ENCODE data around the gene COQ9.

Gene COQ9

DNA sequence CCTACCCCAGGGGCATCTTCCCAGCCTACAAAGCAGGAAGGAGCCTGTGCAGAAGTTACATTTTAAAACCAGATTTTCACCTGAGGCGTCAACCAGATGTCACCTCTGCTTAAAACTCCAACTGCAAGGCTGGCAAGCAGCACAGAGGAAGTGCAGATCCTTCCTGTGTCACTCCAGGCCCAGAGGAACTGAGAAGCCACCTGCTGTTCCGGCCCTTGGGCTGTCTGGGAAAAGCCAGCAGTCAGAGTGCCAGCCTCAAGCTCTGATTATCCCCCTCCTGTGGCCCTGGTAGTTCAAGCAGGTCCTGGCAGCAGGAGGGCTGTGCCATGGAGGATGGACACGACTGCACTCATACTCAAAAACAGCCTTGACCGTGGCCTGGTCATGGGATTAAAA, 25.4 kb downstream of the COQ9 start:
- DNase-seq (ENCODE audit: low read depth): no peak

DNA sequence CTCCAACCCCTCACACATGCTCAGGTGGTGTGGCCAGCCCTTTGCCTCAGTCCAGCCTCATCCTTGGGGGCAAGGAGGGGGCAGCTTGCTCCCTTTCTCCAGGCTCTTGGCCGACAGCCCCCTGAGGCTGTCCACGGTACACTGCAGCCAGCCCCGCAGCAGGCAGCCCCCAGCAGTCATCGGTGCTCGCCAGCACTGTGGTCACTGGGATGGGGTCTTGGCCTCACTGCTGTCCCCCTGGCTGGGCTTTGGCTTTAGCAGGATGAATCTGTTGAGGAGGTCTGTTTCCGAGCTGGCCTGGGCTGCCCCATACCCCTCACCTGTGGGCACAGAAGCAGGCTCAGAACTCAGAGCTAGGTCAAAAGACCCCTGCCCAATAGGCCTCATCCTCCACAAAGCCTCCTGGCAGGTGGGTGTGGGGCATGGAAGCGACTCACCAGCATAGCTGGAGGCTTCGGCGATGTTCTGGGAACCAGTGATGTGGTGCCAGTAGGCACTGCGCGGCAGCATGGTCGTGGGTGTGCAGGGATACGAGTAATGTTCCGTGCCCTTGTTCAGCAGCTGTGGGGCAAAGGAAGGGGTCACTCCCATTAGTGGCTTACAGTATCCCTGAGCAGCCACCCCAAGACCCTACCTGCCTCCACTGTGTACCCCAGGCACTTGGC, 26.0 kb downstream of the COQ9 start:
- no peak for DNase-seq (ENCODE audit: low read depth)

DNA sequence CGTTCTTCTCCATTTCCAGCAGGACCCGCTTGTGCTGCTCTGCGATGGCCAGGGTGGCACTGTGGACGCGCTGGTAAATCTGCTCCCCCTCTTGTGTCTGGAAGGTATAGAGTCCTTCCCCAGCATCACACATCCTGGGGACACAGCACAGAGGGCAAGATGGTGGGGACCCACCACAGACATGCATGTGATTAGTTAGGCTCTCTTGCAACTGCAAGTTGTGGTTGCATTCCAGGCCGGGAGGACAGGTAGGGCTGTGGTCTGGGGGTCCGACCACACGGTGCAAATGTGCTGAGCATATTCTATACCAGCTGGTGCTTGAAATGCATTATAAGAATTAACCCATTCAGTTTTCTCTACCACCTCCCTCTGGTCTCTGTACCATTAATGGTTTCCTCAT, 26.6 kb downstream of the COQ9 start:
- no peak for DNase-seq (ENCODE audit: low read depth)

DNA sequence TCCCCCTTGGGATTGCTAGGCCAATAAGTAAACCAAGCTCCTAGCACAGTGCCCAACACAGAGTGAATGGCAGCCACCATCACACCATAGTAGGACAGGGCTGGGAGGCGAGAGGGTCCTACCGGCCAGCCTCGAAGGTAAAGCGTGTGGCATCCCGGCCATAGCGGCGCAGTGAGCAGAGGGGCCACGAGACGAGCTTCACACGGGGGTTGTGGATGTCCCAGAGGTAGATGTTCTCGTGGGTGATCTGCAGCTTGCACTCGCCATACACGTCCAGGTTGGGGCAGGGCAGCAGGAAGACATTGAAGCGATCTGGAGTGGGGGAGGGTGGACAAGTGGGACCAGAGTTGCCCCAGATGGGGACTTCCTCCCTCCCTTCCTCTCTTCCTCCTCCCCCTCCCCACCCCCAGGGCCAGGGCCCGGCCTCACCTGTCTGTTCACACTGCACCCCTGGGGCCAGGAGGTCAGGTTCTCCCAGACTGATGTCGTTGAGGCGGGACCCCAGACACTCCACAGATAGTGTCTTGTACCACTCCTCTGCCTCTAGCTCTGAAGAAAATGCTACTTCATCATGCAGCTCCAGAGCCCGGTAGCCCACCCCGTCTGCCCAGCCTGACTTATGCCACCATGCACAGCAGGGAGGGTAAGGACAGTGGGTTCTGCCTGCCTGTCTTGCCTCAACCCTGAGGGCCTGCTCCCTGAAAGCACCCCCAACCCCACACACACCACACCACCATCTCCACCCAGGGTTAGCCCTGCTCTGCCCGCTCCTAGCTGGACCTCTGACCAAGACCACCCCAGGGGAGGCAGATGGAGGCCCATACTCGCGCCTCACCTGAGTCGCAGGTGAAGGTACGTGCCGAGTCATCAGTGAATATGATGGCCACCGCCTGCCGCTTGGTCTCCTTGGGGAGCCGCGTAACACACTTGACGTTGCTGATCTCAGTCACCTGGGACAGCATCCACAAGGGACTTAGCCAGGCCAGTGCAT, 27.7 kb downstream of the COQ9 start:
- DNase-seq (ENCODE audit: low read depth): no peak

DNA sequence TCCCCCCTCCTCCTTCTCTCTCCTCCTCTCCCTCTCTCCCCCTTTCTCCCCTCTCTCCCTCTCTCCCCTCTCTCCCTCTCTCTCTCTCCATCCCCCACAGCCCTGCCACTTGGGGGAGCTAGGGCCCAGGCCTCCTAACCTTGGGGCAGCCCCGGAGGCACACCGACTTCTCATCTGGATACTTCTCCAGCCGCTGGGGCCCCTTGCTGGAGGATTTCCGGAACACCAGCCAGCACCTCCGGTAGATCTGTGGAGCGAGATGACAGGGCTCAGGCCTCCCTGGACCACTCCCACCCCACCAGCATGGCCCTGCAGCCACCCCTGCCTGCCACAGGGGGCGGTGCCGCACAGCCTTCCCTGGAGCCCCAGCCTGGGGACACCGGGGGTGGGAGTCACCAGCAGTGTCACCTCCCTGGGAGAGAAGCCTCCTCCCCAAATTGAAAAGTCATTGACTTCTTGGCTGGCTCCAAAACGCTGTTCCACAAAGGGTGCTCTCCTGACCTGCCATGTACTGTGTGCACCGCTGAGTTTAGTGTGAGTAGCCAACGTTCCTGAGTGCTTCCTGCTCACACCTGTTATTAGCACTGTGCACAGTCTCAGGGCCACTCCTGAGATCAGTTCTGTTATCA, 28.5 kb downstream of the COQ9 start:
- DNase-seq (ENCODE audit: low read depth): peak; percentile 71

DNA sequence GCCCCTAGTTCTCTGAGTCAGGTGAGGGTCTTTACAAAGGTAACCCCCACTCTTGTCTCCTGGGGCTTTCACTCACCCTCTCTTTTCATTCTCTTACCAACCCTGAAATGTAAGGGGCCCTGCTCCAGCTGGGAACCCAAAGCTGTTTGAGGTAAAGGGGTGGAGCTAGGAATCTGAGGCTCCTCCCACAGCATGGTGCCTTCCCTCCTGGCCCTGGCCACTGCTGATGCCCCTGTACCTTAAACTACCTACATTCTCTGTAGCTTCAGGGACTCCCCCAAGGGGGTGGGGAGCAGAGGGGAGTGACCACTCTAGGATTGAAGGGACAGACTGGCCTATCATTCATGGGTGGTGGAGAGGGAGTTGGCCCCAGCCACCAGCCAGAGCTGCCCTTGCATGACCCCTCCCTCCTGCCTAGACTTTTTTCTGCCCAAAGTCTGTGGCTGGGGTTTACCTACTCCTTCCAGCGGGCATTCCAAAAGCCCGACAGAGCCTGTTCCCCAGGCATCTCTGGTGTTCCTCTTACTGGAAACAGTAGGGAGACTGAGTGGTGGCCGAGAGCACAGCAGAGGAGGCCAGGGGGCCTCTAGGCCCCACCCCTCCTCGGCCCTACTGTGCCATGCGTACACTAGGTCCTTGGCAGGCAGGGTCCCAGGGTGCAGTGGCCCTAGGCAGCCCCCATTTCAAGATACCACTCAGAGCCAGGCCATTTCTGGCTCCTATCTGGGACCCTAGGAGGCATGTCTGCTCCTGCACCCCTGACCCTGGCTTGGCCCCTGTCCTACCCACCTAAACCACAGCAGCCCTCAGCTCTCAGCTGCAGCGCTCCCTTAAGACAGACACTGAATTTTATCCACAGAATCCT, 29.5 kb downstream of the COQ9 start:
- DNase-seq (ENCODE audit: low read depth): no peak

DNA sequence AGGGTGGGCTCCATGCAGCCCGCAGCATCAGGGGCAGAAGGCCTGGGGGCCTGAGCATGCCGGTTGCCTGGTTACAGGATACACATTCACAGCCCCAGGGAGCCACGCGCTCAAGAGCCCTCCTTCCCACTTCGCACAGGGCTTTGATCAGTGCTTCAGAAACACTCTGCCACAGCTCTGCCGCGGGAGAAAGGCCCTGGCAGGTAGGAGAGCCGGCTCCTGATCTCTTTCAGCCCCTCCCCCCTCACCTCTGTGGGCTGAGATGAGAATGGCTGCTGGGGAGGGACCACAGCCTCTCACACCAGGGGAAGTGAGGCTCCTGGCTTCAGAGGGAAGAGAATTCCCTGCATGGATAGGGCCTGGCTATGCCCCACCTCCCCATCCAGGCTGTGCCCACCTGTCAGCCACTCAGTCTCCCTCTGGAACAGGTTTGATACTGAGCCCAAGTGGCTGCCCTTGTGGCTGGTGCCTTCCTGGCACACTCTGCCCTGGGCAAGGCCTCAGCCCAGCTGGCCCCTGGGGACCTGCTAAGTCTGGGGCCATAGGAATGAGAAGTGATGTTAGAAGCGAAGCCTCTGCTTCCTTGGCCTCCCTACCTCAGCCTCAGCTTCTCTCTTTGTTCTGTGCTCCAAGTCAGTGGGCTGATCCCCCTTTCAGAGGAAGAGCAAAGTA, 30.4 kb downstream of the COQ9 start:
- no peak for DNase-seq (ENCODE audit: low read depth)

DNA sequence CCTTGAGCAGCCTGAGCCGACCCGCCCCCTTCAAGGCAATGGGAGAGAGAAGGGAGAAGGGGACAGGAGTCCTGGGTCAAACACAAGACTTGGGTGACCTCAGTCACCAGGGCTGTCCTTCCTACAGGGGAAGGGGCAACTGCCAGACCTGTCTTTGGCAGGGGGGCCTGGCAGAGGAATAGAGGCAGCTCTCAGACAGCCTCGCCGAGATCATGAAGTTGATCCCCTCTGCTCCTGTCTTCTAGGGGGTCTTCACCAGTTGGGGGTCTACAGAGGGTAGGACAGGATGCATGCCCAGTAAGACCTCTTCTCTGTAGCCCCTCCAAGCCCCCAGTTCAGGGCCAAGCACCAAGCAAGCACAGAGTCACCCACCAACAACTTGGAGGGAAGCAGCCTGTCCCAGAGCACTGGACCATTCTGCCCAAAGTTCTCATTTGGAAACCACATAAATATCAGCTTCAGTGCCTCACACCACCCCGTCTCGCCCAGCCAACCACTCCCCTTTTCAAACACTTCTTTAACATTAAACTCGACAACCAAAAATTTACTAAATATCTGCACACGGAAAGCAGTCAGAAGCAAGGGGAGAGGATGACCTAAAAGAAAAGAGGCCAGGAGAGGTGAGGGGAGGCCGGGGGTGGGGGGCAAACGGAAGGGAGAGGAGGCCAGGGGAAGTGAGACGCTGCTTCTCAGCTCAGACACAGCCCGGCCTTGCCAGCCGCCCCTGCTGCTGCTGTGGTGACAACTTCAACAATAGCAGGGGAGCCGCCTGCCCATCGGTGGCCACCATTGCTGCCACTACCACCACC, 31.3 kb downstream of the COQ9 start:
- DNase-seq (ENCODE audit: low read depth): no peak

DNA sequence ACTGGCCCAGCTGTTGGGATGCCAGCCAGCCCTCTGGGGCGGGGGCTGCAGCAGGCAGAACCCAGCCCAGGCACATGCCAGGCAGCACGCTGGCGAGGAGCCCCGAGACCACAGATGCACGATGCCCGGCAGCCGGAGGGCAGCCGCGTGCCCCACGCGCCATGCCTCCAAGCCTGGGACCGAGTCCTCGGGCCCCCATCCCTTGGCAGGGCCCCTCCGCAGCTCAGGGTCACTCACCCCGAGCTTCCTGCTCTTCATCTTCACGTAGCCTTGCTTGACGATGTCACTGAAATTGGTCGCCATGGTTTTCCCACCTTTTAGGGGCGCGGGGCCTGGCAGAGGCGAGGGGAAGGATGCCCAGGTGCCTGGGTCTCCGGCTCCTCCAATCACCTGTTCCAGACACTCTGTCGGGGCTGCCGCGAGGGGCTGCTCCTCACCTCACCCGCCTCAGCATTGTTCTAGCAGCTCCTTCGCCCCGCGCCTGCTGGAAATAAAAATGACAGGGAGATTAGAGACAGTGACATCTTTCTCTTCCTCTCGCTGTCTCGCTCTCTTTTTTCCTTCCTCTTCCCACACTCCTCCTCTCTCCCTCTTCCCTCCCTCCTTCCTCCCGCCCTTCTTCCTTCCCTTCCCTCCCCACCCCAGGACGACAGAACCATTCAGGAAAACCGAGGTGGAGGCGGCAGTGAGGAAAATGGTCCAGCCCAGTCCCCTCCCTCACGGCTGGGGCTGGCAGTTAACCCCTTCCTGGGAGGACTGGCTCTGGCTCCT, 32.1 kb downstream of the COQ9 start:
- no peak for DNase-seq (ENCODE audit: low read depth)

DNA sequence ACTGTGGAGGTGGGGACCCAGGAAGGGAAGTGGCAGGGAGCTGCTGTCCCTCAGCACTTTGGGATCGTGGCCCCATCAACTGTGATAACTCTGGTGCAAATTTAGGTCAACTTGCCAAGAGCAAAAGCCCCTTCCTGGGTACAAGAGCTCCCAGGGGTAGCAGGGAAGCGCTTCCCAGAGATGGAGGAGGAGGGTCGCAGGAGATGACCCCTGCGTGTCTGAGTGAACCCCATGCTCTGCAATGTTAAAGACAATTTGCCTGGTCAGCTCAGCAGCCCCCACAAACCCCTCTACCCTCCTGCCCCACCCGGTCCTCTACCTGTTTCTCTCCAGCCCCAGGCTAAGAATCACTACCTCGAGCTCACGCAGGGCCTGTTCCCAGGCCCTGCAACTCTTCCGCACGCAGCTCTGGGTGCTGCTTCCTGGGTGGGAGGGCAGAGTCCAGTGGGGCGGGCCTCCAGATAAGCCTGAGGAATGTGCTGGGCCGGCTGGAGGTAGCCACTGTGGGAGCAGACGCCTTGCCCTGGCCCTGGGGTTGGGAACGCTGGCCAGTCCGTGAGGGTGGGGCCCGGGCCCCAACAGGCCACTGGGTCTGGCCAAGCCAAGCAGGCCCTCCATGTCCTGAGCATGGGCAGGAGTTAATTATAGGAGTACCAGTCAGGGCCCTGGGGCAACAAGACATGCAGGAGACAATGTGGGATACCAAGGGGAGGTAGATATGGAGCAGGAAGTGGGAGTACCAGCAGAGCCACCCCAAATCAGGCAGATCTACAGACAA, 32.9 kb downstream of the COQ9 start:
- no peak for DNase-seq (ENCODE audit: low read depth)

DNA sequence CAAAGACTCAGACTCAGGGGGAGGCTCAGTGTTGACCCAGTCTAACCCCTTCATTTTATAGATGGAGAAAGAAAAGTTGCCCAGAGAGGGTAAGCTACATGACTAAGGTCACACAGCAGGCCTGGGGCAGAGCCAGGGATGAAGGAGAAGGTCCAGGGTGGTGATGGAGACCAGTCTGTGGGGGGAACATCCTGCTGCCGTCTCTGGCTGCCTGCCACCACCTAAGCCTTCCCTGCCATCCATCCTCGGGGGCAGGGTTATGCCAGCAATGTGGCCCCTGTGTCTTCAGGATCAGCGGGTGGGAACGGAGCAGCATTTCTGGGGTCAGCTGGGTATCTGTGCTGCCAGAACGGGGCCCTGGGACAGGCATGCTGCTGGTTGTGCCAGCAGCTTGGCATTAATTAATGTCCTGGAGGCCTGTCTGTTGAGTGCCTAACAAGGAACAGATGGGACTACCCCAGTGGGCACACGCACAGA, 33.5 kb downstream of the COQ9 start:
- no peak for DNase-seq (ENCODE audit: low read depth)

DNA sequence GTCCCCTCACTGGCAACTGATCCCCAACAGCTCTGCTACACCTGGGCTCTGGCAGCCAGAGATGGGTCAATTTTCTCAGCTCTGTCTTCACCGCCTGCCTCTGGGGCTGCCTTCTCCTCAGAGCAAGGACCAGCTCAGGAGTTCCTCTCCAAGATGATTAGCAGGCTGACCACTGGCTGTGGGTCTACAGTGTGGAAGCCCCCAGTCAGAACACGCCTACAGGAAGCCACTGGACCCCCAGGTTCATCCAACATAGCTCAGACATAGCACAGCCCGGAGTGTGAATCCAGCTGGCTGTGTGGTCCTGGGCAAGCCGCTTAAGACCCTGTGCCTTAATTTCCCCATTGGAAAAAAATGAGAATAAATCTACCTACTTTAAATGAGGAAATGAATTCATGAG, 34.1 kb downstream of the COQ9 start:
- DNase-seq (ENCODE audit: low read depth): no peak

DNA sequence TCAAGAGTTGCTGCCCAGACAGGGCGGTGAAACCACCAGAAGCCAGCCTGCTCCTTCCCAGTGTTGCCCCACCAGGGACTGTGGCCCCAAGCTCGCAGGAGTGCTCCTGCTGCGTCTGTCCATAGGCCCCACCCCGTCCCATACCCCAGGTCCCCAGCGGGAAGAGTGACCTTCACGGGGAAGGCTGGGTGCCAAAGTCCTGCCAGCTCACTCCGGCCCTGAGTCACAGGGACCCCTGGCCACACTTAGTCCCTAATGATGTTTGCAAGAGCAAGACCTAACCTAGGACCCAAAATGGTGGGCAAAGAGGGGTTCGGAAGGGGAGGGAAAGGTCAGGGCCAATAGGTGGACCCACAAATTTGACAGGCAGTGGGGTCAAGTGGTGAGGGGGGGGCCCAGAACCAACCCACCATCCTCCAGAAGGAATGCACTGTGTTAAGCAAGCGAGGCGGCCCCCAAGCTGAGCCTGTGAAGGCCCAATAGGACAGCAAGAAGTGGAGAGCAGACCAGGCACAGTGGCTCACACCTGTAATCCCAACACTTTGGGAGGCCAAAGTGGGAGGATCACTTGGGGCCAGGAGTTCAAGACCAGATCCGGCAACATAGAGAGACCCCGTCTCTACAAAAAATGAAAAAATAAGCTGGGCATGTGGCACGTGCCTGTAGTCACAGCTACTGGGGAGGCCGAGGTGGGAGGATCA, 35.7 kb downstream of the COQ9 start:
- no peak for DNase-seq (ENCODE audit: low read depth)

DNA sequence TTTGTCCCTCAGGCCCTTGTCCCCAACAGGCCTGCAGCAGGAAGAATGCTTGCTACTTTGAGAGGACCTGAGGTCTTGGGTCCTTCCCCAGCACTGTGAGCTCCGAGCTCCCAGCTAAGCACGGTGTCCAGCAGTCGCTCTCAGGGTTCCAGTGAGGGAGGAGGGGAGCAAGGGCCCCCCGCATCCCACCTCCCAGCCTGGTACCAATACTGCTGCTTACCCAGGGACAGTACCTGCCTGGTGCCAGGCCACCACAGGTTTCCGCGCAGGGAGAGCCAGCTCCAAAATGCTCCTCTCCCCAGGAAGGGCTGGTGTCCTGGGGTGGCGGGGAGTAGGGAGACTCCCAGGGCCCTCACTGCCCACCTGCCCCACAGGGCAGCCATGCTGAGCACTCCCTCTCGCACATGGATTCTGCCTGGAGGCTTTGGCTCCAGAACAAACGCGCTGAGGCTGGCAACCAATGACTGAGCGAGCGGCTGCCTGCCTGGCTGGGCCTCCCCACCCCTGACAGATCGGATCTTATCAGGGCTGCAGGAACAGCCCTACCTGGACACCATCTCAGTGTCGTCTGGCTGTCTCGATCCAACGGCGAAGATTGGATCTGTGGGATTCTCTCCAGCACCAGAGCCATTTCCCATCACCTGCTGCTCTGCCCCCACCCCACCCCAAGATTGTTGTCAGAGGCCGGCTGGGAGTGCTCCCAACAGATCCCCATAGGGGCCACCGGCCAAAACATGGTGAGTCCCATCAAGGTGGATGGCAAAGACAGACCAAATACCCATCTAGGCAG, 36.6 kb downstream of the COQ9 start:
- no peak for DNase-seq (ENCODE audit: low read depth)

DNA sequence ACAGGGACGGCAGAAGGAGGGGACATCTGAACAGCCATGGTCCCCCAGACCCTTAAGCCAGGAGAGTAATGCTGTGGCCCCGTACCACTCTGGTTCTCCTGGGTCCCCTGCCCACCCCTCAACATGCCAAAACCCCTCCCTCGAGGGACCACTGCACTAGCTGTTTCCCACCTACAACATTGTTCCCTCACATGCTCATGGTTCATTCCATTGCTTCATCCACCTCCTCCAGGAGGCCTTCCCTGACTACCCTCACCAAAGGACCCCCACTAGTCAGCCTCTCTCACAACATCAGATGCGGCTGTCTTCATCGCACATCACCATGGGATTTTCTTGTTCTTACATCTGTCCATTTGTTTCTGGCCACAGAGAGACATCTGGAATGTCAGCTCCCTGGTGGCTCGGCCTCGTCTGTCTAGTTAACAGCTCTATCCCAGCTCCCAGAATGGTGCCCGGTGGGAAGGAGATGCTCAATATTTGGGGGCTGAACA, 37.3 kb downstream of the COQ9 start:
- DNase-seq (ENCODE audit: low read depth): no peak

DNA sequence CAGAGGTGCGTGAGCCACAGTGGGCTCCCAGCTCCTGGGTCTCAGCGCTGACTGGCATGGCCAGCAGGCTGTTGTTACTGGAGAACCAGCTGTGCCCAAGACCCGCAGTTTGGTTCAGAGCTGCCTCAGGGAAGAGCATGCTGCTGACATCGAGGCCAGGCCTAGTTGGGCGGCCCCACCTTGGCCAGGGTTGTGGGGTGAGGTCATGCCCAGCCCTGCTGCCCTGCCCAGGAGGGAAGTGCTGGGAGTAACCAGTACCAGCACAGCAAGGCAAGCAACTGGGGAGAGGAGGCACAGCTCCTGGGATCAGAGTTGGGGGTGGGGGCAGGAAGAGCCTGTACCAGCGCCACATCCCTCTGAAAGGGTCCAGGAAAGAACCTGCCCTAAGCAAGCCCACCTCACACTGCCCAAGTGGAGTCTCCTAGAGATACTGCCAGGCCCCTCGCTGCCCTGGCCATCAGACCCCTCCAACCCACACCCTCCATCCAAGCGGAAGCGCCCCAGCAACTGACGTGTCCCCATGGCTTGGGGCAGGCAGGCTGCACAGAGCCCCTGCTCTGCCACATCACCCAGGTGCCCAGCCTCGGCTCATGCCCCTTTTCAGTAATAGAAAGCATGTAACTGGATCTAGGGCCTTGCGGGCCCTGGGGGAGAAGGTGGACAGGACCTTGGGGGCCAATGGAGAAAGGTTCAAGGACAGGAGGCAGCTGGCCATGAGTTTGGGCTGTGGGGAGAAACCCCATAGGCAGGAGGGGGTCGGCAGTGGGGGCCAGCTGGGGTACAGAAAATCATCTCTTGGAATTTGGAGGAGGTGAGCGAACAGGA, 38.0 kb downstream of the COQ9 start:
- DNase-seq (ENCODE audit: low read depth): no peak

Measured in activated T-helper 9 cell treated with anti-CD3 and anti-CD28 coated beads, Interleukin-2, amount 50 U/mL, for 16 hours (primary cell).